GM21381 (cell line): Measurements from ENCODE around the gene LYRM4.
"Not testable (repeated sequence)": the region's sequence is repeated elsewhere in the genome, so short reads cannot be mapped to it uniquely, and the experiment has no call there.

Experiments
- ATAC-seq: cut with Tn5 transposase; IDR thresholded peaks from one replicate; pipeline ENCODE4 v1.9.1; 2021; ENCODE audit warnings: mild to moderate bottlenecking, moderate library complexity; ENCODE audit not compliant: unreplicated experiment

The LYRM4 gene

DNA sequence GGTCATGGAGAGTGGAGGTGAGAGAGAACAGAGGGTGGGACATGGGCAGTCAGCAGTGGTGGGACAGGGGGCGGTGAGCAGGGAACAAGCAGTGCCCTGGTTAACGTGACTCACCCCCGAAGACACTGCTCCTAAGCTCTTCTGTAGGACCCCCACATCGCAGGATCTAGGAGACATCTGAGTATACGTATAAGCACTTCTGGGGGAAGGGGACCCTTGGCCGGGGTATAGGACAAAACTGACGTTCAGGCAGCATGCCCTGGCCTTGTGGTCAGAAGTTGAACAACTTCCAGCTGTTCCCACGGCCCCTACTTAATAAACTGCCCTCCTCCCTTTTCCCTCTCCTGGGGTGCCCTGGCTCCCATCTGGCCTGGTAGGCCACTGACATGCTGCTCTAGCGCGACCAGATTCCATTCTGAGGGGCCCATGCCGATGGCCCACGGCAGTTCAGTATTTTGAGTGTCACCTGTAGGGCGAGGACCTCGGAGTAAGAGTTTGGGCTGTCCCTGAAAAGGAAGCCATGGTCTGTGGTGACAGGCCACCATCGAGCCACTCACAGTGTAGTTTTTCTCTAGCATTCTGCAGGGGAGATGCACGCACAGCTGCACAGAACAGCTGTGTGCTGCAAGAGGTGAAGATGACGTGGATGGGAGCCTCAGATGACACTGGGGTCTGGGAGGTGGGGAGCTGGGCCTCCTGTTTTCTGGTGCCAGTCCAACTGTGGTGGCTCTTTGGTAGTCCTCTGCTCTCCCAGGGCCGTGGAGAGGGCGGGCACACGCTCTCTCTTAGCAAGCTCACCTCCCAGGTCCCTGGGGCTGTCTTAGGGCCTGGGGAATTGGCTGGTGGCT is 137.2 kb downstream of the LYRM4 start:
- no peak for ATAC-seq

DNA sequence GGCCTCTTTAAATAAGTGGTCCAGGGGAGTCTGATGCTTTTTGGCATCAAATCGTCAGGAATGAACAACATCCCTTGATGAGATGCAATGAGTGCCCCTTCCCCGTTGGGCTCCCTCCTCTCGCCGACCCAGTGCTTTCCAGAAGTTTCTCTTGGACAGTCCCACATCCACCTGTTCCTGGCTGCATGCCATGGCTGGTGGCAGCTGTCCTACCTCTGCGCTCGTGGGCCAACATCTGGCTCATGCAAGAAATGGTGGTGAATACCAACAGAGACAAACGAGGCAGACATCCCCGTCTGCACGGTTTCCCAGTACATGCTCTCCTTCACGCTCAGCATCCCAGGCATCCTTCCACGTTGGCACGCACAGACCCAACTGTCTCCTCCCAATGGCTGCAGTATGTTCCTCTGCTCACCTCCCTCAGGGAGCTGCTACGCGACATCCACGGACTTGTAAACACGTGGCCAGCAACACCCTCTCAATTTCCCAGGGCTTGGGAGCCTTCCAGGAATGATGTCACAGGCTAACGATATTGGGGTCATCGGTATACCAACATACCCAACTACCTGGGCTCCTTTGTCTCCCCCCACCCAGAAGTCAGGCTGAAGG is 138.1 kb downstream of the LYRM4 start:
- ATAC-seq: no peak

DNA sequence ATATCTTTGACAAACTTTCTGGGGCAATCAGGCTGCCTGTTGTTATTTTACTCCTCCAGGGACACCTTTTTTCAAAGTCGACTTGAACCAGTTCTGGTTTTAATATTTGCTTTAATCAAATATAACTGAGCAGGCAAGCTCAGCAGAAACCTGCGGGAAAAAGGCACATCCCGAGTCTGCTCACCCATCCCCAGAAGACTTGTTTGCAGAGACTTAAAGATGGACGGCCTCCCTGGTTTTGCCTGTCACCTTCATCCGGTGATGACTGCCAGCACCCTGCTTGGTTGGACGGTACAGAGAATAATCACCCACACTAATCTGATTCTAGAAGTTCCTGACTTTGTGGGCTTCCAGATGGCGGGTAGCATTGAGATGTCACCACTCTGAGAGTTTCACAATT is 138.8 kb downstream of the LYRM4 start:
- ATAC-seq: no peak

DNA sequence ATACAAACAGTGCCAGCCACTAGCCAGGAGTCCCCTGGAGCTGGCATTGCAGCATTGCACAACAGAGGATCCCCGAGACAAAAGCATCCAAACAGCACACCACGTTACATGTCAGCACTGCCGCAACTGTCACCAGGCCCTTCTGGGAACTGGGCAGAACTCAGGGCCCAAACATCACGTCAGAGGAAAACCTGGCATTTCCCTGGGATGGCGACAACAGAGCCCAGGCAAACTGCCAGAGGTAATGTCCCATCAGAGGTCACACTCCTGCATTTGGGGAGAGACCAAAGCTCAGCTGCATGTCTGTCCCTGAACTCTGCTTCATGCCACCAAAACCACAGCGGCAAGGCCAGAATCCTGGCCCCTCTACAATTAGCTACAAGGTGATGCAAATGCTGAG is 139.3 kb downstream of the LYRM4 start:
- ATAC-seq: no peak

DNA sequence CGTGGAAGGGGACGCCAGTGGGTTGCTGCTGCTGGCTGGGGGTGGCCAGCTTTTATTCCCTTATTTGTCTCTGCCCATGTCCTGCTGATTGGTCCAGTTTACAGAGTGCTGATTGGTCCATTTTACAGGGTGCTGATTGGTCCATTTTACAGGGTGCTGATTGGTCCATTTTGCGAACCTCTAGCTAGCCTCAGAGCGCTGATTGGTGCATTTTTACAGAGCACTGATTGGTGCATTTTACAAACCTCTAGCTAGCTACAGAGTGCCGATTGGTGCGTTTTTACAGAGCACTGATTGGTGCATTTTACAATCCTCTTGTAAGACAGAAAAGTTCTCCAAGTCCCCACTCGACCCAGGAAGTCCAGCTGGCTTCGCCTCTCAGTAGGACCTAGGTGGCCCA is 140.2 kb downstream of the LYRM4 start:
- not testable (repeated sequence) for ATAC-seq

DNA sequence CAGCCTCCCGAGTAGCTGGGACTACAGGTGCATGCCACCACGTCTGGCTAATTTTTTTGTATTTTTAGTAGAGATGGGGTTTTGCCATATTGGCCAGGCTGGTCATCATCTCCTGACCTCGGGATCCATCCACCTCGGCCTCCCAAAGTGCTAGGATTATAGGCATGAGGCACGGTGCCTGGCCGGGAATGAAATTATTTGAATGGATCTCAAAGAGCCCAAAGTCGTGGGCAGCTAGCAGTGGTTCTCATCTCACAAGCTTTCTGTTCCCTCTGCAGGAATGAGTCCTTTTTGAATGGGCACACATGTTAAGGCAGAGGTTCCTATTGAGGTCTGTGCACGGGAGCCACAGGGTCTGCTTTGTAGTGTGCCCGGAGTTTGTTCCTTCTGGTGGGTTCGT is 140.7 kb downstream of the LYRM4 start:
- ATAC-seq: no peak

DNA sequence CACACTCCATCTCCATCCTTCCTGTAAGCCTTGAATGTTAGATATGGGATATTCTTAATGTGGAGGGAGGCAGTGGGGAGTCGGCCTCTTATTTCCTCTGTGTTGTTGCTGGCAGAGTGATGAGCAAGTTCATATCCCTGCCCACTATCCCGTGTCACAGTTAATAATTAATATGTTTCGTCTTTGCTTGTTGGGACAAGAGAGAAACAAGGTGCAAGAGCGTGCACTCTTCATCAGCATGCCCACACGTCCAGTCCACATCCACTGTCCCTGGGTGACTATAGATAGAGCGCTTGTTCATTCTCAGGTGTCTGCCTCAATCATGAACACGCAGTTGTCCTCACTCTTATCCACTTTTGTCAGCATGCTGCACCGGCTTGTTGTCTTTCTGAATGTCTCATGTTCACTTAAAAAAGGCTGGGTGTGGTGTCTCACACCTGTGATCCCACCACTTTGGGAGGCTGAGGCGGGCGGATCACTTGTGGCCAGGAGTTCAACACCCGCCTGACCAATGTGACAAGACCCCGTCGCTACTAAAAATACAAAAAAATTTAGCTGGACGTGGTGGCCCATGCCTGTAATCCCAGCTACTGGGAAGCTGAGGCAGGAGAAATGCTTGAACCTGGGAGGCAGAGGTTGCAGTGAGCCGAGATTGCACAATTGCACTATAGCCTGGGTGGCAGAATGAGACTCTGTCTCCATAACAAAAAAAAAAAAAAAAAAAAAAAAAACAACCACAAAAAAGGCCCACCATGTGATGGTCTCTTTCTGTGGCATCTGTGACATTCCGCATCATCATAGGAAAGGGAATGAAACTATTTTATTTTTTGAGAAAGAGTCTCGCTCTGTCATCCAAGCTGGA is 141.4 kb downstream of the LYRM4 start:
- ATAC-seq: no peak

DNA sequence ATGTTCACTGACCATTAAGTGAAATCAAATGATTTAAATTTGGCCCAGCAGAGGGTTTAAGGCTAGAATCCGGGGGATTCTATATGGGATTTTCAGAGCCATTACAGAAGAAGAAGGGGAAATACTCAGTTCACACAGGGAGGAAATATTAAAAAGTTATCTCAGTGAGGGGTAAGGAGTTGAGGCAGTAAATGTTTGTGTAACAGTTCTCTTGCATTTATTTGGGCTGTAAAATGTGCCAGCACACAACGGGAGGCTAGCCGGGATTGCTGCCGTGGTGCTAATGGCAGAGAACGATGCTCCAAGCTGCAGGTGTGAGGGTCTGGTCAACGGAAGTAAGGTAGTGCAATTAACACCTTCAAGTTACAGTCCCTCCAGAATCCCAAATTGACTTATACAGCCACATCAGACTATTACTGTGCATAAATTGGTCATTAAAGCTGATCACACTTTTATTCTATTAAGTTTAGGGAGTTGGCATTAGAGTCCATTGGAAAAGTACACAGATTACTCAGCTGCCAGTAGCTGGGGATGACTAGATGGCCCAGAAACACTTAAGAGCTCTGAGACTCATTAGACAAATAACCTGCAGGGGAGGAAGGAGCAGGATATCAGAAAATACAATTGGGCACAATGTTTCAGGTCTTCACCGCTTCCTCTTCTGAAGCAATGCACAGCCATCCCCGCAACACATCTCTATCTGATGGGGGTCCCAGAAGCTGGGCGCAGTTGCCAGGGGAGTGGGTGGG is 144.3 kb downstream of the LYRM4 start:
- ATAC-seq: no peak

DNA sequence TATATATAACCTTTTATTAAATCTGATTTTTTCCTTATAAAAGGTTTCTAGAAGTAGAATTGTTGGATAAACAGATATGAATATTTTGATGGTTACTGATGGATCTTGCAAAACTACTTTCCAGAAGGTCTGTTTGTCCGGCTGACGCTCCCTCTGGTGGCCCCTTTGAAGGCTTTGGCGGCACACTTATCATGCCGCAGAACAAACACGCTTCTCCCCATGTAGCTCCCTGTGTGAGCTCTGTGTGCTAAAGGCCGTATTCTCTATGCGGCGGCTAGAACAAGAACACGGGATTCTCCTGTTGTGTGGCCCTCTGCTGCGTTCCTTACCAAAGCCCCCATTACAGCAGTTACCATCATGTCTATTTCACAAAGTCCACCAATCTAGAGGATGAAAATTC is 145.6 kb downstream of the LYRM4 start:
- ATAC-seq: no peak

DNA sequence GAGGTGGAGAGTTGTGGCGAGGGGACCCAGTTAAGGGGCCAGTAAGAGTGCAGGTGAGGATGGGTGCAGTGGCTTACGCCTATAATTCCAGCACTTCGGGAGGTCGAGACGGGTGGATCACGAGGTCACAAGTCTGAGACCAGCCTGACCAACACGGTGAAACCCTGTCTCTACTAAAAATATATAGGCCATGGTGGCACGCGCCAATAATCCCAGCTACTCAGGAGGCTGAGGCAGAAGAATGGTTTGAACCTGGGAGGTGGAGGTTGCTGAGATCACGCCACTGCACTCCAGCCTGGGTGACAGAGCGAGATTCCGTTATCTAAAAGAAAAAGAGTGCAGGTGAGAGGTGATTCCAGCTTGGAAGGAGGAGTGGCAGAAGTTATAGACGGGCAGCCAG is 147.7 kb downstream of the LYRM4 start:
- ATAC-seq: no peak

DNA sequence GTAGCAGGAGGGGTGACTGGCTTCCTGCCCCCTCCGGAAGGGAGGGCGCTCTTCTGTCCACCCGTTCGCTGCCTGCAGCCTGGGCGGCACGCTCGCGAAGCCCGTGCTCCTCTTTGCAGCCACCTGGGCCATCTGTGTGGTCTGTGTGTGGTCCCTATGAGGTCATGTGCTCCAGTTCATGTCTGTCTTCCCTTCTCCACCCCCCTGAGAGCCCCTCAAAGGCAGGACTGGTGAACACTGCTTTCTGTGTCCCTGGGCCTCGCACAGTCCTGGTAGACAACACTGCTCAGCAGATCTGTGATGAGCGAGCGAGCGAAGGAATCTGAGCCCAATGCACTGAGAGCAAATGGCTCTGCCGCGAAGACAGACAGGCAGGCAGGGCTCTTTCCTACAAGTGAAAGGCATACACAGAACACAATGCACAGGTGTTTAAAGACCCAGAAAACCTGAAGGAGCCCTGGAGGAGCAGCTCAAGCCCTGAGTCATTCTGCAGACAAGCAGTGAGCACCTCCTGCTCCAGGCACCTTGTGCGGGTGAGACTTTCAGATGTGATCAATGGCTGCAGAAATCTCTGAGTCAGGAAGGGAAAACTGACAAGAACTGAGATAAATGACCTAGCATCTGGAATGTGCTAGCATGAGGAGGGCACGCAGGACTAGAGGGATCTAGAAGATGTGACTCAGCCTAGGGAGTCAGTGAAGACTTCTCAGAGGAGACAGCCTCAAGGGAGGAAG is 148.5 kb downstream of the LYRM4 start:
- ATAC-seq: no peak

DNA sequence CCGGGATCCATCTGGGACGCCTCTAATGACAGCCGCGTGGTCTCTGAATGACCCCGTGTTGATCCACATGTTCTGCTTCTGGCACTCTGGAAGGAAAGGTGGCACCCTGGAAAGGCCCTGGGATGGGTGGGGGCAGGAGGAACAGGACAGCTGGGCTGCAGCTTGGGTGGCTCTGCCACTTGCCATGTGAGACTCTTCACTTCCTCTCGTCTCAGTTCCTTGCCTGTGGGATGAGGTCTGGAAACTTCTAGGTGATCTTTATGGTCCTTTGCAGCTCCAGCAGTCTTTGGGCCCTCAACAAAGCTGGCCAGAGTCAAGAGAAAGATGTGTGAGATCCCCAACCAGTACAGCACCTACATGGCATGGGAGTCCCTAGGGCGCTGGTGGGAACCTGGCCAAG is 149.1 kb downstream of the LYRM4 start:
- no peak for ATAC-seq

DNA sequence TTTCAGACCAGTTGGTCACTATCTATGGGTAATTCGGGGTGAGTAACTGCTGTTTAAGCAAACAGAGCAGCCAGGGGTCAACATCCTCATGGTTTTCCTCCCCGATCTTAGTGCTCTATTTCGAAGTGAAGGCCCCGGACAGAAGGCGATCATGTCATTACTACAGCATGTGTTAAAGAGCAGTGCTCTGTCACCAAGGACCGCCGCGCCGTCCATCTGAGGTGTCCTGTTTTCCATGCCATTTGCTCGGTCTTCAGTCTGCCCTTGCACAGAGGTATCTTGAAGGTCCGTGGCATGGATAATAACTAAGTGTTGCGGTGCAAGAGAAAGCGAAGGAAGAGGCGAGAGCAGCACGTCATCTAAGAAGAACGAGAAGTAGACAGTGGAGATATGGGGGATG is 150.5 kb downstream of the LYRM4 start:
- ATAC-seq: no peak

DNA sequence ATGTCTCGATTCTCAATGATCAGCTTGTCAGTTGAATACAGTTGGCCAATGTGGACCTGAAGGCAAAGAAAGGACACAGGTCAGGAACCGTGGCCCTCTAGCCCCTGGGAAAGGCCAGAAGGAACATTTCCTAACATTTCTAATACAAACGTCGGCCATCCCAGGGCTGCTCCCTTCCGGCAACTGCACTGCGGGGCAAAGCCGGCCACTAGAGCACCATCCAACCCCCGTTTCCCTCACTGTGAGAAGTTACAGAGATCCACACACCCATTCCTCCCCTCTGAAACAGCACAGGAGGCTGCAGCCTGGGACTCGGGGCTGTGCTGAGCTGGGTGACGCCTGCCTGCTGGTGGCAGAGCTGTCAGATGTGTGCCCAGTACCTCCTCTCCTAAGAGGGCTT is 151.3 kb downstream of the LYRM4 start:
- ATAC-seq: no peak

DNA sequence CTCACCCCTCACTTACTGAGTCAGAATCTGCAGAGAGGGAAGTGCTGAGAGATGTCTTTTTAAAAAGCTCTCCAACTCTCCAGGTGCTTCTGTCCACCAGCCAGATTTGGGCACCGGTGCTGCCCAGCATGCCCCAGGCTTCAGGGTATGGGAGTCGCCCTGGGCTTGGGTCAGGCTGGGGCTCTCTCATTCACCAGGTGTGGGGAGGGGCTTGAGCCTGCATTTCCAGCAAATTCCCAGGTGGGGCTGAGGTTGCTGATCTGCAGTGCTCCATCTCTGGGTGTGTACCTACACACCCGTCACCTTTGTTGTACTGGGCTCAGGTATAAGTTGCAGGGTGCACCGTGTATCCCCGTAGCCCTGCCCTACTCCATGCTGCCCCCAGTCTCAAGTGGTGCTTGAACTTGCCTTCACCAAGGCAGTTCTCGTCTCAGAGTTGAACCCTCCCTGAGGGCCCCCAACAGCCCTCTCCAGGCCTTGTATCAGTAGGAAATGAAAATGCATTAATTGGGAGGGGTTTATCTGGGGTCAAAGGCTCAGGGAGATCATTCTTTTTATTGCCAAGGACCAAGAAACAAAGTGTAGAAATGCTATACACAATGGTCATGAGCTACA is 152.1 kb downstream of the LYRM4 start:
- ATAC-seq: no peak

DNA sequence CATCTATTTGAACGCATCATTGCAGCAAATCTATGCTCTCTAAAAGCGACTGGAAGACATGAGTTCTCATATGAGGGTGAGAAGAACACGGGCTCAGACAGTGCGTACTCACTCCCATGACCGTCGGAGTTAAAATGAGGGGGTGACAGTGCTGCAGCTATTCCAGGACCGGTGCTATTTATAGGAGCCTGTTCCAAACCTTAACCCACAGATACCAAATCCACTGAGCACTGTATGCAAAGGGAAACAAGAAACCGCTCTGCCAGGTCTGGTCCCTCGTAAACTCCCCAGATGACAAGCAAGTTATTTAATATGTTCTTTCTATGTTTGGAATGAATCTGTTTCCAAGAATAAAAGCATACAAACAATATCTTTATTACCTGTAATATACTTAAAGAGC is 152.7 kb downstream of the LYRM4 start:
- ATAC-seq: no peak

DNA sequence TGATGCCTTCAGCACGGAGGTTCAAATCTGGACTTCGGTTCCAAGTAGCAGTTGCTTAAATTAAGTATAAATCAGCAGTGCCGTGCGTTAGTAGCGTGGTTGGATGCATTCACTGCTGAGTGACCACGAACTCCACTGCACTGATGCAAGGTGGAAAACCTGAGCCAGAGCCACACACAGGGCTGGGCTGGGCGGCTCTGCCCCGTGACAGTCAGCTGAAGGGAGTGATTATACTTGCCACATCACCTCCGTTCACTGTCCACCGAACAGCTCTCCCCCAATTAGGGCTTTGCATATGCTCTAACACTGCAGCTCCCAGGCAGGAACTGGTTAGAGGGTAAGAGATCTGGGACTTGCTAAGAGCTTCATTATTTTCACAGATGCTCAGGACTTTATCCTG is 153.4 kb downstream of the LYRM4 start:
- no peak for ATAC-seq

DNA sequence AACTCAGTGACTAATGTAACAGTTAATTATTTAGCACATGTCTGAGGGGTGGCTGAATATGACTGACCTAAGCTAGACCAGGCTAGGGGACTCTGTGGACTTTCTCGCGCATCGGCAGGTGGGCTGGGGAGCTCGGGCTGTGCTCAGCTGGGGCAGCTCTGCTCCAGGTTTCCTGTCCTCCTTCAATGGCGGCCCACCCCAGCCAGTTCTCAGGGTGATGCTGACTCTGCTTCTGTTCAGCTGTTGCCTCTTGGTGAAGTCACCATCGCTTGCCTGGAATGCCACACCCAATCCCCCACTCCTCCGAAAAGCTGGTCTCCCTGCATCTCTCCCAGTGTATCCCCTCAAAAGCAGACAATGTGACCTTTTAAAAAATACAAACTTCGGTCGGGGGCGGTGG is 155.6 kb downstream of the LYRM4 start:
- no peak for ATAC-seq

DNA sequence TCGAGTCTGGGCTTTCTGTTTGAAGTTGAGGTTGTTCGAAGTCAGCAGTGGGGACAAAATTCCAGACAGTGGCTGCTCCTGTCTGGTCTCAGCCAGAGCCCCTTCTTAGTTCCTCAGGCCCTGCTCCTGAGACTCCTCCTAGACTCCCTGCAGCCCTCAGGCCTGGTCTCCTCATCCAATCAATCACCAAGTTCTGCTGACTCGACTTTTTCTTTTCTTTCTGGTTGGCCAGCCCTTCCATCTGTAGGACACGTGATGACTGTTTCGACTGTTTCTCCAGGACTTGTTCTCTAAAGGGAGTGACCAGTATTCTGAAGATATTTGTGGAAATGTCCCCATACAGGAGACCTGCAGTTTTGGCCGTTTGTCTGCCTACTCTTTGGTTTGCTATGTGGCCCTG is 156.1 kb downstream of the LYRM4 start:
- no peak for ATAC-seq

DNA sequence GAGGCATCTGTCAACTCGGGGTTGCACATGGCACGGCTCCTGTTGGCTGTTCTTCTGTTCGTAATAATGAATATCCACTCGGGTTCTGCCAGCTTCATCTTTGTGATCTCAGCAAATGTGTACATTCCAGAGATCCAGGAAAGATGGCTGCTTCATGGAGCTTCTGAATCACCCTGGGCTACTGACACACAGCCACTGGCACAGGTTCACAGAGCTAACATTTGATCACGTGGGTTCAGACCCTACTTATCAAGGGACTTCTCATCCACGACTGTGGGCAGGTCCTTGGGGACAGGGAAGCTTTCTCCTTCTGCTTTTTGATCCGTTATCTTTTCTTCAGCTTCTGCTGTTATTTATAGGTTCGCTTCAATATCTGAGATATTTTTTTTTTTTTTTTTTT is 157.5 kb downstream of the LYRM4 start:
- ATAC-seq: no peak
